IMR-90 (cell line): ENCODE data around the gene PAX8. TPM values are rescaled to one million over a fixed set of nuclear protein-coding genes. Genes with fewer than 3 reads are reported as not detected.

Source experiments
- ATAC-seq: fragments of 200-7000 bp; cut with Tn5 transposase; 2 replicates; pipeline ENCODE4 v1.9.1; 2020; ENCODE audit warnings: low read depth, mild to moderate bottlenecking, moderate library complexity
- BruUV-seq: library from RNA; stranded (reverse); fragments of 400-500 nt; replicated peaks from 2 replicates; lab custom pipeline; 2021; lab: Mats Ljungman, UMichigan
- CTCF ChIA-PET: fragments of 300-600 bp; formaldehyde crosslinking; extraction: SDS; loops from one replicate; lab custom pipeline; 2021; ENCODE audit warnings: antibody characterized with exemption; lab: Yijun Ruan, JAX
- POLR2A ChIA-PET: fragments of 300-600 bp; sonication (Branson Sonifier 250); formaldehyde crosslinking; loops from one replicate; lab custom pipeline; 2022; ENCODE audit warnings: antibody characterized with exemption; ENCODE audit not compliant: unreplicated experiment; lab: Charles Lee
- DNase-seq: peaks from one replicate; pipeline ENCODE4 v3.0.0; 2013
- H2AFZ ChIP-seq: replicated peaks from 2 replicates; pipeline ENCODE3; 2013; ENCODE audit warnings: low read length, mild to moderate bottlenecking; ENCODE audit not compliant: poor library complexity
- H2AK5ac ChIP-seq: 2 replicates; pipeline ENCODE4 v1.6.1; 2013; ENCODE audit warnings: low read depth, low read length, inconsistent platforms
- H2AK9ac ChIP-seq: replicated peaks from 2 replicates; pipeline ENCODE3; 2013; ENCODE audit warnings: mild to moderate bottlenecking, low read depth, low read length, moderate library complexity; ENCODE audit not compliant: poor library complexity
- H2BK120ac ChIP-seq: 2 replicates; pipeline ENCODE4 v1.6.1; 2013; ENCODE audit warnings: low read depth, low read length, inconsistent platforms
- H2BK15ac ChIP-seq: 3 replicates; pipeline ENCODE4 v1.6.1; 2013; ENCODE audit warnings: low read depth, low read length, inconsistent platforms
- H2BK20ac ChIP-seq: 2 replicates; pipeline ENCODE4 v1.6.1; 2013; ENCODE audit warnings: low read depth, mild to moderate bottlenecking, inconsistent platforms, low read length, moderate library complexity
- H2BK5ac ChIP-seq: 2 replicates; pipeline ENCODE4 v1.6.1; 2013; ENCODE audit warnings: mild to moderate bottlenecking, low read depth, low read length, inconsistent platforms; ENCODE audit not compliant: poor library complexity, severe bottlenecking
- H3K14ac ChIP-seq: replicated peaks from 2 replicates; pipeline ENCODE4 v1.6.1; 2013; ENCODE audit warnings: low read depth, low read length, inconsistent platforms
- H3K18ac ChIP-seq: 2 replicates; pipeline ENCODE4 v1.6.1; 2013; ENCODE audit warnings: low read depth, low read length, control low read depth
- H3K23ac ChIP-seq: 2 replicates; pipeline ENCODE4 v1.6.1; 2013; ENCODE audit warnings: low read depth, low read length, inconsistent platforms
- H3K27ac ChIP-seq: 2 replicates; pipeline ENCODE4 v1.5.1; 2013; ENCODE audit warnings: mild to moderate bottlenecking, control low read depth, low read length; ENCODE audit not compliant: insufficient read depth
- H3K27me3 ChIP-seq: 2 replicates; pipeline ENCODE4 v1.6.1; 2013; ENCODE audit warnings: low read length; ENCODE audit not compliant: control insufficient read depth, insufficient read depth
- H3K36me3 ChIP-seq: 2 replicates; pipeline ENCODE4 v1.6.1; 2013; ENCODE audit warnings: low read length, mixed read lengths; ENCODE audit not compliant: control insufficient read depth, insufficient read depth
- H3K4ac ChIP-seq: 2 replicates; pipeline ENCODE4 v1.6.1; 2013; ENCODE audit warnings: low read depth, low read length, inconsistent platforms
- H3K4me1 ChIP-seq: 2 replicates; pipeline ENCODE4 v1.6.1; 2013; ENCODE audit warnings: low read length, mixed read lengths; ENCODE audit not compliant: control insufficient read depth, insufficient read depth
- H3K4me2 ChIP-seq: 2 replicates; pipeline ENCODE4 v1.6.1; 2013; ENCODE audit warnings: low read depth, mild to moderate bottlenecking, control low read depth, low read length, moderate library complexity
- H3K4me3 ChIP-seq: 2 replicates; pipeline ENCODE4 v1.5.1; 2013; ENCODE audit warnings: low read depth, mild to moderate bottlenecking, control low read depth, low read length, moderate library complexity; ENCODE audit not compliant: insufficient read depth
- H3K56ac ChIP-seq: 2 replicates; pipeline ENCODE4 v1.6.1; 2013; ENCODE audit warnings: low read length, inconsistent platforms; ENCODE audit not compliant: insufficient read depth; ENCODE audit errors: extremely low read depth
- H3K79me1 ChIP-seq, 2 experiments: 2 replicates each; pipeline ENCODE4 v1.6.1; 2013; ENCODE audit warnings: low read length in 2 of 2, inconsistent platforms in 1 of 2, low read depth in 1 of 2
- H3K9ac ChIP-seq: 2 replicates; pipeline ENCODE4 v1.6.1; 2013; ENCODE audit warnings: low read depth, low read length, control low read depth
- H3K9me1 ChIP-seq: 2 replicates; pipeline ENCODE4 v1.6.1; 2013; ENCODE audit warnings: low read length, inconsistent platforms; ENCODE audit not compliant: insufficient read depth
- H3K9me3 ChIP-seq: 2 replicates; pipeline ENCODE4 v1.6.1; 2013; ENCODE audit warnings: low read length; ENCODE audit not compliant: control insufficient read depth, insufficient read depth
- H4K20me1 ChIP-seq: 2 replicates; pipeline ENCODE4 v1.6.1; 2013; ENCODE audit warnings: low read length, inconsistent platforms; ENCODE audit not compliant: insufficient read depth
- H4K5ac ChIP-seq: 2 replicates; pipeline ENCODE4 v1.6.1; 2013; ENCODE audit warnings: mild to moderate bottlenecking, low read depth, low read length, control low read depth
- H4K8ac ChIP-seq, 2 experiments: 2 replicates each; pipeline ENCODE4 v1.6.1; 2013; ENCODE audit warnings: low read depth in 2 of 2, low read length in 2 of 2, control low read depth in 1 of 2, inconsistent platforms in 1 of 2
- H4K91ac ChIP-seq: 2 replicates; pipeline ENCODE4 v1.6.1; 2013; ENCODE audit warnings: low read depth, low read length, inconsistent platforms; ENCODE audit not compliant: insufficient read depth
- NFE2L2 ChIP-seq: fragments of 150-350 bp; IDR thresholded peaks from 2 replicates; pipeline ENCODE4 v1.6.1; 2016; ENCODE audit warnings: low read depth, mild to moderate bottlenecking, low read length
- RAD21 ChIP-seq: IDR thresholded peaks from 2 replicates; pipeline ENCODE4 v1.6.1; 2012; ENCODE audit warnings: low read length, improper control_type of control experiment
- RCOR1 ChIP-seq: IDR thresholded peaks from 2 replicates; pipeline ENCODE4 v1.6.1; 2012; ENCODE audit warnings: mild to moderate bottlenecking, low read length, improper control_type of control experiment; ENCODE audit not compliant: insufficient replicate concordance
- SMC3 ChIP-seq: fragments of 150-350 bp; IDR thresholded peaks from 2 replicates; pipeline ENCODE4 v1.6.1; 2016; ENCODE audit warnings: low read depth, mild to moderate bottlenecking, antibody characterized with exemption, low read length, moderate library complexity
- WGBS, 2 experiments: methylation state at CpG; one replicate each; pipeline versions ENCODE4 v1.1.5 to v1.1.7; 2013; ENCODE audit warnings: missing lambda C conversion rate in 2 of 2; ENCODE audit not compliant: insufficient read length in 1 of 2; ENCODE audit errors: extremely low coverage in 2 of 2; 5-methylcytosine and 5-hydroxymethylcytosine counted together
- dilution Hi-C: fragments of 300-500 bp; cut with HindIII; formaldehyde crosslinking; loops from one replicate; pipeline ENCODE4 v1.14.3; 2018; ENCODE audit warnings: low sequenced_read_pairs; ENCODE audit not compliant: unreplicated experiment
- in situ Hi-C: fragments of 300-500 bp; cut with MboI; formaldehyde crosslinking; loops from 3 replicates; pipeline ENCODE4 v1.14.3; 2019; ENCODE audit warnings: low sequenced_read_pairs, inconsistent platforms, mixed read lengths
- intact Hi-C: fragments of 100-400 bp; cut with micrococcal nuclease; formaldehyde crosslinking; loops from 2 replicates; pipeline ENCODE4 v1.10.0; 2022
- polyA plus RNA-seq, 3 experiments: library from polyadenylated mRNA; depleted of rRNA; stranded (reverse); fragments of >200 nt; gene quantifications; 2 replicates each; pipeline ENCODE4 v1.2.3, GENCODE V29; 2012; ENCODE audit warnings: low replicate concordance in 1 of 3
- total RNA-seq: library from RNA; depleted of rRNA; stranded (reverse); fragments of >200 nt; gene quantifications from 2 replicates; pipeline ENCODE4 v1.2.3, GENCODE V29; 2012
- TF ChIP-seq, protein P1 (sequence below): conservative IDR thresholded peaks from 2 replicates; pipeline ENCODE4 v1.5.1; 2012; ENCODE audit warnings: mild to moderate bottlenecking, low read depth, low read length, improper control_type of control experiment

The PAX8 gene
- total and polyA plus RNA-seq, 2 of the 4 experiments (the other 2 are of a cell fraction), result 0.18 to 1.5 TPM

DNA sequence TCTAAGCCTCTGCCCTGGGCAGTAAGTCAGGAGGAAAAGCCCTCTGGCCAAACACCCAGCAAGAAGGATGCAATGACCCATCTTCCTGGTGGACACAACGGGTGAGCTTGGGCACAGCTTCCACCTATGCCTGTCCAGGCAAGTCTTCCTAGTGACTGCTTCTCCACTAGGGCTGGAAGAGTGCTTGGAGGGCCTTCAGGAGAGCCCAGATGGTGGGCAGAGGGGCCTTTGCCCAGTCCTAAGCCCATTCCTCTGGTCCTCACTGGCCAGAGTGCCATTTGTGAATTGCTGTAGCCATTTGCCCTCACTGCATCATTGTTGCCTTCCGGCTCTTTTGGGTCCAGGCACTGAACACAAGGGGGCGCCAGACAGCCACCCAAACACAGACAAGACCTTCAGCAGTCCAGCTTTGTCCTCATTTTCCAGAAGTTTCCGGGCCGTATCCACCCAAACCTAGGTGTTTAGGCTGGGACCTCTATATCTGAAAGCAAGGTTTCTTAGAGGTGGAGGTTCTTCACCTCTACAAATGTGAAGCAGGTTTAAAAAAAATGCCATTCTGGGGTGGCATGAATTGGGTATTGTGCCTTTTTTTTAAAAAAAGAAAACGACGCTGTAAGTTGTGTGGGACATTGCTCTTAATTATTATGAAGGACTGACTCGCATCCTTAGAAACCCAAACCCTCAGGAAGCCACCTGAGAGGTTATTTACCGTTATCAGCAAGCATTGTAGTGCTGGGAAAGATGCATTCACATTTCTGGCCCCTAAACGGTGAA lies 29.5 kb downstream of the PAX8 start (continued):
- TF ChIP-seq, protein P1, sequence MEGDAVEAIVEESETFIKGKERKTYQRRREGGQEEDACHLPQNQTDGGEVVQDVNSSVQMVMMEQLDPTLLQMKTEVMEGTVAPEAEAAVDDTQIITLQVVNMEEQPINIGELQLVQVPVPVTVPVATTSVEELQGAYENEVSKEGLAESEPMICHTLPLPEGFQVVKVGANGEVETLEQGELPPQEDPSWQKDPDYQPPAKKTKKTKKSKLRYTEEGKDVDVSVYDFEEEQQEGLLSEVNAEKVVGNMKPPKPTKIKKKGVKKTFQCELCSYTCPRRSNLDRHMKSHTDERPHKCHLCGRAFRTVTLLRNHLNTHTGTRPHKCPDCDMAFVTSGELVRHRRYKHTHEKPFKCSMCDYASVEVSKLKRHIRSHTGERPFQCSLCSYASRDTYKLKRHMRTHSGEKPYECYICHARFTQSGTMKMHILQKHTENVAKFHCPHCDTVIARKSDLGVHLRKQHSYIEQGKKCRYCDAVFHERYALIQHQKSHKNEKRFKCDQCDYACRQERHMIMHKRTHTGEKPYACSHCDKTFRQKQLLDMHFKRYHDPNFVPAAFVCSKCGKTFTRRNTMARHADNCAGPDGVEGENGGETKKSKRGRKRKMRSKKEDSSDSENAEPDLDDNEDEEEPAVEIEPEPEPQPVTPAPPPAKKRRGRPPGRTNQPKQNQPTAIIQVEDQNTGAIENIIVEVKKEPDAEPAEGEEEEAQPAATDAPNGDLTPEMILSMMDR, result peak; percentile 91
- peak; percentile 95 for TF ChIP-seq RAD21

DNA sequence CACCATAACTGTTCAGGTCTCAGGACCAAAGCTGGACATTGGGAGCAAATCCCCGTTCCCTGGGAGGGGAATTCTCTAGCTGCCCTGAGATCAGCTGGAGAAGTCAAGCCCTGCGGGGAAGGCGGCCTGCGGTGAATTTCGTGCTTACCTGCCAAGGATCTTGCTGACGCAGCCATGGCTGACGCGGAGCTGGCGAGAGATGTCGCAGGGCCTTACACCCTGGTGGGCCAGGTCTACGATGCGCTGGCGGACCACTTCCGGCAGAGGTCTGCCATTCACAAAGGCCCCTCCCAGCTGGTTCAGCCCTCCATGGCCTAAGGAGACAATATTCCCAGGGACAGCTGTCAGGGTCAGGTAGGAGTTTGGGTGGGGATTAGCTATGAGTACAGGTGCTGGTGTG lies 32.1 kb downstream of the PAX8 start:
- Histone ChIP-seq H3K18ac (no peak overlapping the region), H4K8ac (no peak overlapping the region), H3K4me2 (no peak overlapping the region), H2AK5ac (peak overlapping the region; percentile 33; the same call in 1 of the 2 replicates), H2BK120ac (no peak overlapping the region), H3K27me3 (no peaks in the 10 kb centered on the region), H4K20me1 (no peaks in the 10 kb centered on the region), H3K56ac (no peak overlapping the region), H3K79me1 (peaks cover 0 to 9% of the 10 kb centered on the region in 2 experiments; a peak in 1 of 4 replicates), H2BK20ac (no peak overlapping the region), H3K9ac (no peak overlapping the region), H3K23ac (no peak overlapping the region), H3K4me1 (peaks cover 3% of the 10 kb centered on the region), H3K14ac (no peak overlapping the region), H4K5ac (no peak overlapping the region), H4K91ac (no peak overlapping the region), H3K4ac (no peak overlapping the region), H2AFZ (peak overlapping the region; percentile 10), H3K9me1 (peaks cover 10% of the 10 kb centered on the region), H2AK9ac (no peak overlapping the region), H2BK5ac (no peak overlapping the region), H3K9me3 (peaks cover 2% of the 10 kb centered on the region; the same call in 1 of the 2 replicates), H3K27ac (no peak overlapping the region), H3K4me3 (no peak overlapping the region), H3K36me3 (no peaks in the 10 kb centered on the region), H2BK15ac (no peak overlapping the region)
- ChIA-PET CTCF (no interaction called here), POLR2A (no interaction called here)
- no TSS peak for BruUV-seq
- ATAC-seq (no peak), DNase-seq (no peak)
- intact Hi-C loops (no loop called here), dilution Hi-C loops (no loop called here), in situ Hi-C loops (loop anchor here (5.0 kb wide), 1 partner anchor 126 kb away; no protein-coding TSS in a partner anchor)
- TF ChIP-seq, protein P1, result no peak
- no peak for TF ChIP-seq SMC3
- TF ChIP-seq NFE2L2, result no peak
- no peak for TF ChIP-seq RCOR1
- TF ChIP-seq RAD21, result no peak
- WGBS, 2 experiments, result 86% methylated on average over 14 of the region's 14 CpGs; no CpG with 5 or more reads in 1 of the 2 experiments
